Peyer's patch (tissue), 4 donors: ENCODE measurements around the gene KLHL29. TPM values are rescaled to one million over a fixed set of nuclear protein-coding genes. Genes with fewer than 3 reads are reported as not detected.
A peak's percentile ranks its signal among the peaks of the same experiment; 100 is the strongest.

ENCODE experiments used
- DNase-seq, 3 donors: peaks; one replicate each; pipeline ENCODE4 v3.0.0-alpha.2; 2017 to 2019
- H3K27ac ChIP-seq, 4 donors: fragments of 200-600 bp; sonication (generic); one replicate each; pipeline ENCODE4 v1.5.1; 2016 to 2019
- H3K27me3 ChIP-seq, 2 donors: fragments of 200-600 bp; sonication (generic); one replicate each; pipeline ENCODE4 v1.5.1; 2019
- H3K36me3 ChIP-seq, 3 donors: fragments of 200-600 bp; sonication (generic); one replicate each; pipeline ENCODE4 v1.5.1; 2016 to 2019
- H3K4me1 ChIP-seq, 4 donors: fragments of 200-600 bp; sonication (generic); one replicate each; pipeline ENCODE4 v1.5.1; 2016 to 2019
- H3K4me3 ChIP-seq, 4 donors: fragments of 200-600 bp; sonication (generic); 1 replicate in 3 of 4; 2 replicates in 1 of 4; pipeline ENCODE4 v1.5.1; 2016 to 2019; ENCODE audit warnings: mild to moderate bottlenecking in 1 of 4
- H3K9me3 ChIP-seq, 4 donors: fragments of 200-600 bp; sonication (generic); one replicate each; pipeline ENCODE4 v1.5.1; 2016 to 2019; ENCODE audit warnings: mild to moderate bottlenecking in 1 of 4
- POLR2A ChIP-seq, 2 donors: fragments of 450-650 bp; IDR thresholded peaks; one replicate each; pipeline ENCODE4 v1.5.1; 2017; ENCODE audit warnings: antibody characterized with exemption in 2 of 2, mild to moderate bottlenecking in 2 of 2, moderate library complexity in 2 of 2
- total RNA-seq, 4 donors: library from RNA; depleted of rRNA; stranded (reverse); fragments of >200 nt; gene quantifications; one replicate each; pipeline ENCODE4 v1.1.0, GENCODE V29; 2016
- TF ChIP-seq, protein P1 (sequence below), 6 experiments: fragments of 450-650 bp in 4 of 6; fragments of 200-600 bp in 2 of 6; sonication (generic) in 1 of 6; IDR thresholded peaks; one replicate each; pipeline ENCODE4 v1.5.1; 2017 to 2019; ENCODE audit warnings: antibody characterized with exemption in 6 of 6, mild to moderate bottlenecking in 3 of 6, moderate library complexity in 1 of 6

The KLHL29 gene
- total RNA-seq, 4 donors from 2014 or later: 1.1 to 18.2 (median 5.0) TPM

DNA sequence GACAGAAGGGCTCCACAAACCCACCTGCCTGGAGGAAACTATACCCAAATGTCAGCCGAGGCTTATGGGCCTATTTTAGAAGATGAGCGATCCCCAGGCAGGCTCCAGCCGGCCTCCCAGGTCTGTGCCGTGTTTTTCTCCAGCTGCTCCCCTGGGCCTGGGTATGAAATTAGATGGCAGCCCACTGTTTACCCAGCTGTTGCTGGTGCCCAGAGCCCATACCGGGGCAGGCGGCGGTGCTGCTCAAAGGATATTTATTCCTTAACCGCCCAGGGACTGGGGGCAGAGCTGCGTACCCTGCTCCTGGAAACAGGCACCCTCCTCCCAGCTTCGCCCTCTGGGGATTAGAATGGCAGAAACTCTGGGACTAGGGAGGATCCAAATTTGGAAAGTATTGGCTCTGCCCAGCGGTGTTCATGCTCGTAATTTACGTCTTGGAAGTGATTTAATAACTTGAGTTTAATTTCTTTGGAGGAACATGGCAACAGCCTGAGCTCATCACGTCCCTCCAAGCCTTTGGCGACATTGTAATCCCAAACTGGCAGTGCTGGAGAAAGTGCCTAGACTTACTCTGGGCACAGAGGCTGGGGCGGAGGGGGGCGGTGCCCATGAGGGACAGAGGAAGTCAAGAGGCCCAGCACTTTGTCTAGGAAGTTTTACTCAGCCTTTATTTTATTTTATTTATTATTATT lies 199.2 kb downstream of the KLHL29 start:
- H3K27me3 ChIP-seq: no peaks in the 10 kb centered on the region
- H3K4me3 ChIP-seq: no peak overlapping the region
- peak in 1 of 3 donors; percentile 13 for DNase-seq
- no peaks in the 10 kb centered on the region for H3K4me1 ChIP-seq
- no peak for TF ChIP-seq POLR2A (IDR thresholded peaks at IDR 0.05)
- TF ChIP-seq, protein P1, sequence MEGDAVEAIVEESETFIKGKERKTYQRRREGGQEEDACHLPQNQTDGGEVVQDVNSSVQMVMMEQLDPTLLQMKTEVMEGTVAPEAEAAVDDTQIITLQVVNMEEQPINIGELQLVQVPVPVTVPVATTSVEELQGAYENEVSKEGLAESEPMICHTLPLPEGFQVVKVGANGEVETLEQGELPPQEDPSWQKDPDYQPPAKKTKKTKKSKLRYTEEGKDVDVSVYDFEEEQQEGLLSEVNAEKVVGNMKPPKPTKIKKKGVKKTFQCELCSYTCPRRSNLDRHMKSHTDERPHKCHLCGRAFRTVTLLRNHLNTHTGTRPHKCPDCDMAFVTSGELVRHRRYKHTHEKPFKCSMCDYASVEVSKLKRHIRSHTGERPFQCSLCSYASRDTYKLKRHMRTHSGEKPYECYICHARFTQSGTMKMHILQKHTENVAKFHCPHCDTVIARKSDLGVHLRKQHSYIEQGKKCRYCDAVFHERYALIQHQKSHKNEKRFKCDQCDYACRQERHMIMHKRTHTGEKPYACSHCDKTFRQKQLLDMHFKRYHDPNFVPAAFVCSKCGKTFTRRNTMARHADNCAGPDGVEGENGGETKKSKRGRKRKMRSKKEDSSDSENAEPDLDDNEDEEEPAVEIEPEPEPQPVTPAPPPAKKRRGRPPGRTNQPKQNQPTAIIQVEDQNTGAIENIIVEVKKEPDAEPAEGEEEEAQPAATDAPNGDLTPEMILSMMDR (IDR thresholded peaks at IDR 0.05): no peak
- no peaks in the 10 kb centered on the region for H3K9me3 ChIP-seq
- no peaks in the 10 kb centered on the region for H3K36me3 ChIP-seq
- peak overlapping the region in 1 of 4 donors; percentile 70 for H3K27ac ChIP-seq

DNA sequence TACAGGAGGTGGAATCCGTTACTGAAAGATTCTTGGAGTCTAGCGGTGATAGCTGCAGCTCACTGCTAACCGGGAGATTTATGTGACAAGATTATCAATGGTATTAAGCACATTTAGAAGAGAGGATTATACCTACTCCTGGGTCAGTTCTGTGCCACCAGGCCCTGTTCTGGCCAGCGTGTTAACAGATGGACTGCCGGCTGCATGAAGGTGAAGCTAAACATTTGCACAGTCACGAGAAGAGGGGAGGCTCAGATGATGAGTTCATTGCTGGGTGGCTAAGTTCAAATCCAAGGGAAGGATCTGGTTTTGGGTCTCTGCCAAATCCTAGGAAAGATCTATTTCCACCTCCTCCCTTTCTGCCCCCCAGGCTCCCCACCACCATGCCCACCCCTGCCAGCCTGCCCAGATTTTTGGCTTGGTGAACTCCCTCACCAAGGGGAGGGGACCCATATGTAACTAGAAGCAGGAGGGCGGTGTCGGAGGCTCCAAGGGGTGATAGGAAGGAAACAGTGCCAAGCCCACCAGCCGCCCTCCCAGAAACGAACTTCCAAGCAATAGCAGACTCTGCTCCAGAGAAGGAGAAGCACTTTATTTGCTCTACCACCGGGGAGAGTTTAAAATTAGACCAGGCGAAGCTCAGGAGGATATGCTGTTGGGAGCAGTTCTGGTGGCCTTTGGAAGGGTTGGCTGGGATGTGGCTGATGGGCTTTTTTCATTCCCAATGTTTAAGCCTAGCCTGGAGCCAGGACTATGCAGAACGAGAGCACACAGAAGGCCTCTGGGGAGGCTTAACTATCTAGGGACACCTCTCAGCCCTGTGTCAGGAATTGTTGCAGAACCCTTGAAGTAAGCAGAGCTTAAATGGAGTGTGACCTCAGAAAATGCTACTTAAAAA lies 200.5 kb downstream of the KLHL29 start:
- Histone ChIP-seq H3K4me3 (no peak overlapping the region), H3K4me1 (no peaks in the 10 kb centered on the region), H3K27ac (peak overlapping the region in 1 of 4 donors; percentile 70), H3K9me3 (no peaks in the 10 kb centered on the region), H3K36me3 (no peaks in the 10 kb centered on the region), H3K27me3 (no peaks in the 10 kb centered on the region)
- peak in 1 of 3 donors; percentile 11 for DNase-seq
- TF ChIP-seq POLR2A (IDR thresholded peaks at IDR 0.05): no peak
- TF ChIP-seq, protein P1 (IDR thresholded peaks at IDR 0.05): no peak

DNA sequence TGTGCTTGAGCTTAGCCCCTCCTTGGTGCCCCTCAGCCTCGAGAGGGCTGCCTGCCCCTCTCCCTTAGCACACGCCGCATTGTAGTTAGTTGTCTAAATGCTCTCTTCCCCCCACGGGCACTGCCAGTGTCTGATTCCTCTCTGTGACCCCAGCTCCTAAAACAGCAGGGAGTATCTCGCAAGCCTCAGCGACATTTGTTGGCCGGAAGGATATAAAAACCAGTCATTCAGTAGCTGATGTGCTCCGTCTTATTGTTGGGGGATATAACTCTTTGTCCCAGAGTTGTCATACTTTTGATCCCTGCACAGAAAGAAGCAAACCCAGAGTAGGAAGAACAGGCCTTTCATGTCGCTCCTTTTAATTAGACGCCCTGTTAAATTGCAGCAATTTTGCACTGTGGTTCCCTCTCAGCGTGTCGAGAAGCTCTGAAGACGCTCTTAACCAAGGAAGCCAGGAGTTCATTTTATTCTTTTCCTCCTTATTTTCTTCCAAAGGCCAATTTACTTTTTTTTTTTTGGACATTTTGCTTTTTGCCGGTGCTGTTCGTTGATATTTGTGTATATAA lies 201.8 kb downstream of the KLHL29 start:
- no peak for TF ChIP-seq POLR2A (IDR thresholded peaks at IDR 0.05)
- TF ChIP-seq, protein P1 (IDR thresholded peaks at IDR 0.05): no peak
- peak in 1 of 3 donors; percentile 8 for DNase-seq
- no peaks in the 10 kb centered on the region for H3K9me3 ChIP-seq
- no peaks in the 10 kb centered on the region for H3K36me3 ChIP-seq
- no peak overlapping the region for H3K4me3 ChIP-seq
- H3K27ac ChIP-seq: no peak overlapping the region
- H3K27me3 ChIP-seq: no peaks in the 10 kb centered on the region
- H3K4me1 ChIP-seq: no peaks in the 10 kb centered on the region

DNA sequence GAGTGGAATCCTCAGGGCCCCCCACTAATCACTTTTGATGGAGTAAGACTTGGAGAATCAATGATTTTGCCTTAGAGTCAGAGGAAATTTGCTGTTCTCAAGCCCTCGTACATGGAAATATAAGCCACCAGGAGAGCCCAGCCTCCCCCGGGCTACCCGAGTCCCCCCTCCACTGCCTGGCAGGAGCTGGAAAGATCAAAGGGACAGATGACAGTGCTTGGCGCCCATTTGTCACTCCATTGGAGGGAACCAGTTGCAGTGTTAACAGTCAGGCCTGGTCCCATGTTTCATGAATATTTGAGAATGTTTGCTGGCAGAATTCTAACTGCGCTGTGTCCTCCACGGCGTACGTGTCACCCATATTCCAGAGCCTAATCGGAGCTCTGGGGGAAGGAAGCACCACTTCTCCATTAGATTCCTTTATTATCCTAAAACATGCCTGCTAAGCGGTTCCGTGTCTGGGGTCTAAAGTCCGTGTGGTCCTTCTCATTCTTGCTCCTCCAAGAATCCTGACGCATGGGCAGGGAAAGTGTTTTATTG lies 202.4 kb downstream of the KLHL29 start:
- Histone ChIP-seq H3K27ac (peak overlapping the region in 1 of 4 donors; percentile 35), H3K4me1 (no peaks in the 10 kb centered on the region), H3K9me3 (no peaks in the 10 kb centered on the region), H3K27me3 (no peaks in the 10 kb centered on the region), H3K36me3 (no peaks in the 10 kb centered on the region), H3K4me3 (no peak overlapping the region)
- TF ChIP-seq, protein P1 (IDR thresholded peaks at IDR 0.05): no peak
- no peak for TF ChIP-seq POLR2A (IDR thresholded peaks at IDR 0.05)
- DNase-seq: peak in 1 of 3 donors; percentile 14

DNA sequence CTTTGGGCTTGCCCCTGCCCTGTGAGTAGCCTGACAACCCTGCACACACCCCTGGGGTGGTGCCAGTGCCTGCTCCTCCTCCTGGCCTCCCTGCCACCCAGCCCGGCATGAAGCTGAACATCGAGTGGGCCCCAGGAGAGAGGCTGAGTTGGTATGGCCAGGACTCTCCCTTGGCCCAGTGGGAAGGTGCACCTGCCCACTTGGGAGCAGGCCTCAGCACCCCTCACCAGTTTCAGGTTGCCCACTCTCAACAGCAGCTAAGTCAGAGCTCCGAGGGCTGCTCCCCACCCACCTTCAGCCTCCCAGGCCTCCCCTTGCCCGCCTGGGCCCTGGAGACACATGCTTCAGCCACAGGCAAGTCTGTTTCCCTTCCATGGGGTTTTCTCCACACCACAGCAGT lies 203.1 kb downstream of the KLHL29 start:
- H3K36me3 ChIP-seq: no peaks in the 10 kb centered on the region
- H3K4me1 ChIP-seq: no peaks in the 10 kb centered on the region
- no peak for TF ChIP-seq POLR2A (IDR thresholded peaks at IDR 0.05)
- TF ChIP-seq, protein P1 (IDR thresholded peaks at IDR 0.05): no peak
- H3K9me3 ChIP-seq: no peaks in the 10 kb centered on the region
- DNase-seq: peak in 1 of 3 donors; percentile 34
- no peaks in the 10 kb centered on the region for H3K27me3 ChIP-seq
- H3K27ac ChIP-seq: peak overlapping the region in 1 of 4 donors; percentile 64
- H3K4me3 ChIP-seq: no peak overlapping the region
